Measurements from ENCODE around the gene CCDC6.

- TF ChIP-seq, protein P1, sequence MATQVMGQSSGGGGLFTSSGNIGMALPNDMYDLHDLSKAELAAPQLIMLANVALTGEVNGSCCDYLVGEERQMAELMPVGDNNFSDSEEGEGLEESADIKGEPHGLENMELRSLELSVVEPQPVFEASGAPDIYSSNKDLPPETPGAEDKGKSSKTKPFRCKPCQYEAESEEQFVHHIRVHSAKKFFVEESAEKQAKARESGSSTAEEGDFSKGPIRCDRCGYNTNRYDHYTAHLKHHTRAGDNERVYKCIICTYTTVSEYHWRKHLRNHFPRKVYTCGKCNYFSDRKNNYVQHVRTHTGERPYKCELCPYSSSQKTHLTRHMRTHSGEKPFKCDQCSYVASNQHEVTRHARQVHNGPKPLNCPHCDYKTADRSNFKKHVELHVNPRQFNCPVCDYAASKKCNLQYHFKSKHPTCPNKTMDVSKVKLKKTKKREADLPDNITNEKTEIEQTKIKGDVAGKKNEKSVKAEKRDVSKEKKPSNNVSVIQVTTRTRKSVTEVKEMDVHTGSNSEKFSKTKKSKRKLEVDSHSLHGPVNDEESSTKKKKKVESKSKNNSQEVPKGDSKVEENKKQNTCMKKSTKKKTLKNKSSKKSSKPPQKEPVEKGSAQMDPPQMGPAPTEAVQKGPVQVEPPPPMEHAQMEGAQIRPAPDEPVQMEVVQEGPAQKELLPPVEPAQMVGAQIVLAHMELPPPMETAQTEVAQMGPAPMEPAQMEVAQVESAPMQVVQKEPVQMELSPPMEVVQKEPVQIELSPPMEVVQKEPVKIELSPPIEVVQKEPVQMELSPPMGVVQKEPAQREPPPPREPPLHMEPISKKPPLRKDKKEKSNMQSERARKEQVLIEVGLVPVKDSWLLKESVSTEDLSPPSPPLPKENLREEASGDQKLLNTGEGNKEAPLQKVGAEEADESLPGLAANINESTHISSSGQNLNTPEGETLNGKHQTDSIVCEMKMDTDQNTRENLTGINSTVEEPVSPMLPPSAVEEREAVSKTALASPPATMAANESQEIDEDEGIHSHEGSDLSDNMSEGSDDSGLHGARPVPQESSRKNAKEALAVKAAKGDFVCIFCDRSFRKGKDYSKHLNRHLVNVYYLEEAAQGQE (IDR thresholded peaks at IDR 0.05; ENCODE audit: borderline replicate concordance) = no peak
- TF ChIP-seq CTCF (IDR thresholded peaks at IDR 0.05; ENCODE audit: poor library complexity, severe bottlenecking) (no peak), POLR2AphosphoS5 (IDR thresholded peaks at IDR 0.05) (no peak), EP300 (conservative IDR thresholded peaks at IDR 0.05; ENCODE audit: poor library complexity, severe bottlenecking) (no peak)
Observed at GRCh38 chr10:59879363-59879913, 26.9 kb downstream of the CCDC6 start.

Measured in neural cell (in vitro differentiated cells).